ENCODE measurements around the gene FBXO30.

- no peak for TF ChIP-seq CTCF (IDR thresholded peaks at IDR 0.05 in 2 of 3, conservative IDR thresholded peaks at IDR 0.05 in 1 of 3; ENCODE audit: insufficient read depth in 2 of 3, low read depth in 1 of 3, low read length in 3 of 3)
- no peak for TF ChIP-seq HMG20A (CRISPR knock-in tag; conservative IDR thresholded peaks at IDR 0.05)
- TF ChIP-seq PHF21A (IDR thresholded peaks at IDR 0.05; ENCODE audit: borderline replicate concordance, low read depth), result no peak
- TF ChIP-seq MED1 (CRISPR knock-in tag; IDR thresholded peaks at IDR 0.05; ENCODE audit: borderline replicate concordance), result no peak
- no peak for TF ChIP-seq MECOM (CRISPR knock-in tag; IDR thresholded peaks at IDR 0.05)
- TF ChIP-seq PHF8 (IDR thresholded peaks at IDR 0.05; ENCODE audit: borderline replicate concordance, low read length), result no peak
- no peak for TF ChIP-seq ZNF263 (CRISPR knock-in tag; IDR thresholded peaks at IDR 0.05; ENCODE audit: borderline replicate concordance)
These were observed 27.1 kb upstream of the FBXO30 start for GRCh38 chr6:145841668-145842067.

All from K562 (cell line).